Measurements from ENCODE around the gene C10orf90. TPM values are rescaled to one million over a fixed set of nuclear protein-coding genes. Genes with fewer than 3 reads are reported as not detected.

The C10orf90 gene
- total and polyA plus RNA-seq, 7 donors: 0.03 to 1.1 (median 0.33) TPM; not detected in 4

DNA sequence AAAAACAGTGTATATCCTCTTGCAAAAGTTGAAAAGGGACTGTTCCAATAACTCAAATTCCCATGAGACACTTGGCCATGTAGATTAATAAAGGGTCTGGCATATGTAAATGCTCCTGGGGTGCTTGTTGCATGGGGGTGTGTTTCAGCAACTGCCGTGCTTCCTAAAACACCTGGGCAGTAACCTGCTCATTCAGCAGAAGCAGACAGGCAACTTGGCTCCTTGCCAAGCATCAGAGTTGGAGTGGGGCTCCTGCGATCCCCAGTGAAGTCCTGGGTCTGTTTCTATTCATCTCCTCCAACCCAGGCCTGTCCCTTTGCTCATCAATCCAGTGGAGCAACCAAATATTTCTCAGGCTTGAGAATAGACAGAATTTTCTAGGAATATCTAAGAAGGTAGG lies 240.0 kb downstream of the C10orf90 start:
- intact Hi-C loops (cut with DNase I): no loop called here
- Histone ChIP-seq H3K4me3 (no peak overlapping the region), H3K36me3 (no peaks in the 10 kb centered on the region), H3K27me3 (peaks cover 0 to 15% (median 0%) of the 10 kb centered on the region in 3 donors), H3K9me3 (no peaks in the 10 kb centered on the region), H3K27ac (no peak overlapping the region), H3K4me1 (no peaks in the 10 kb centered on the region)
- no peak for DNase-seq
- TF ChIP-seq POLR2AphosphoS5 (IDR thresholded peaks at IDR 0.05) (no peak), EP300 (IDR thresholded peaks at IDR 0.05) (no peak), POLR2A (IDR thresholded peaks at IDR 0.05) (no peak)
- TF ChIP-seq, protein P1, sequence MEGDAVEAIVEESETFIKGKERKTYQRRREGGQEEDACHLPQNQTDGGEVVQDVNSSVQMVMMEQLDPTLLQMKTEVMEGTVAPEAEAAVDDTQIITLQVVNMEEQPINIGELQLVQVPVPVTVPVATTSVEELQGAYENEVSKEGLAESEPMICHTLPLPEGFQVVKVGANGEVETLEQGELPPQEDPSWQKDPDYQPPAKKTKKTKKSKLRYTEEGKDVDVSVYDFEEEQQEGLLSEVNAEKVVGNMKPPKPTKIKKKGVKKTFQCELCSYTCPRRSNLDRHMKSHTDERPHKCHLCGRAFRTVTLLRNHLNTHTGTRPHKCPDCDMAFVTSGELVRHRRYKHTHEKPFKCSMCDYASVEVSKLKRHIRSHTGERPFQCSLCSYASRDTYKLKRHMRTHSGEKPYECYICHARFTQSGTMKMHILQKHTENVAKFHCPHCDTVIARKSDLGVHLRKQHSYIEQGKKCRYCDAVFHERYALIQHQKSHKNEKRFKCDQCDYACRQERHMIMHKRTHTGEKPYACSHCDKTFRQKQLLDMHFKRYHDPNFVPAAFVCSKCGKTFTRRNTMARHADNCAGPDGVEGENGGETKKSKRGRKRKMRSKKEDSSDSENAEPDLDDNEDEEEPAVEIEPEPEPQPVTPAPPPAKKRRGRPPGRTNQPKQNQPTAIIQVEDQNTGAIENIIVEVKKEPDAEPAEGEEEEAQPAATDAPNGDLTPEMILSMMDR (IDR thresholded peaks at IDR 0.05): no peak
- WGBS, 2 donors: 74 to 91% methylated on average over 2 of the region's 2 CpGs

DNA sequence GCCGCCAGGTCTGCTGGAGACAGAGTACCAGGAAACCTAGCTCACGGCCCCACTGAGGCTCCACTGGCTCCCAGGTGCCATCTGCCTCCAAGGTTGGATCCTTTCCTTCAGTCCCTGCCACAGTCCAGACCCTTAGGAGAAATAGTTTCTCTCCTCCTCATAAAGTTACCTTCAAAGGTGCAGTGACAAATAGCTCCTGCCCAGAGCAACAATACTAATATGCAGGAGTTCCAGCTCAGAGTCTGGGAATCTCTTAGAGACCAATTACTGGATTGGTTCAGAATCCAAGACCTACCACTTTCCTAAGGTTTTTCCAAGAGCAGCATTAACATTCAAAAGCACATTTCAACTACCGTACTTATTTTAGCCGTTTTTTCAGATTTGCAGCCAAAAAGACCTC lies 241.2 kb downstream of the C10orf90 start:
- Histone ChIP-seq H3K4me3 (no peak overlapping the region), H3K27ac (no peak overlapping the region), H3K36me3 (no peaks in the 10 kb centered on the region), H3K9me3 (peaks cover 0 to 2% (median under 1%) of the 10 kb centered on the region in 4 donors), H3K4me1 (no peaks in the 10 kb centered on the region), H3K27me3 (peaks cover 0 to 15% (median 0%) of the 10 kb centered on the region in 3 donors)
- intact Hi-C loops (cut with DNase I): no loop called here
- DNase-seq: no peak
- 77 to 84% methylated on average over 4 of the region's 4 CpGs for WGBS, 2 donors
- TF ChIP-seq POLR2A (IDR thresholded peaks at IDR 0.05): no peak
- no peak for TF ChIP-seq POLR2AphosphoS5 (IDR thresholded peaks at IDR 0.05)
- TF ChIP-seq, protein P1 (IDR thresholded peaks at IDR 0.05): no peak
- no peak for TF ChIP-seq EP300 (IDR thresholded peaks at IDR 0.05)

DNA sequence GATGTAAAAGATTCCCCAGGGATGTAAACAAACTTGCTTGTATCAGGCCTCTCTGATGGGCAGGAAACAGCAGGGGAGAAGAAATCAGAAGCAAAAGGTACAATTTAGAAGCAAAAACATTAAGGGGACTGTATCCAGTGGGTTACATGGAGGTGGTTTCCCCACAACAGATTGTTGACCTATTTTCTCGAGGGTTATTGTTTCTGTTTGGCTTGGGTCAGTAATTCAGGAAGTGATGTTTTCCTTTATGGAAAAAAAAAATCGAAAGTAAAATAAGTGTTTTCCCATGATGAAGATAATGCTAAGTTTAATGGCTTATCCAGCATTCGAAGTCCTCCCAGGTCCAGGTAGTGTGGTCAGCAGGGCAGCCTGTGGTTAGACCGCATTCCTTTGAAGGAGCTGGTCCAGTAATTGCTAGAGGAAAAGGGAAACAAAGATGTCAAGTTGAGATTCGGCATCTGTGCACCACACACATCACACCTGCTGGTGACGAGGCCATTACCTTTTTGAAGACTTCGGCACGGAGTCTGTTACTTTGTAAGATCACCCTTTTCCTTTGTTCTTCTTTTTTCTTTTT lies 244.9 kb downstream of the C10orf90 start:
- Histone ChIP-seq H3K4me1 (no peaks in the 10 kb centered on the region), H3K27ac (no peak overlapping the region), H3K9me3 (peaks cover 0 to 11% (median 5%) of the 10 kb centered on the region in 4 donors), H3K4me3 (no peak overlapping the region), H3K36me3 (no peaks in the 10 kb centered on the region), H3K27me3 (peaks cover 0 to 15% (median 0%) of the 10 kb centered on the region in 3 donors)
- TF ChIP-seq, protein P1 (IDR thresholded peaks at IDR 0.05): no peak
- TF ChIP-seq POLR2AphosphoS5 (IDR thresholded peaks at IDR 0.05): no peak
- no peak for TF ChIP-seq EP300 (IDR thresholded peaks at IDR 0.05)
- TF ChIP-seq POLR2A (IDR thresholded peaks at IDR 0.05): no peak
- intact Hi-C loops (cut with DNase I): no loop called here
- WGBS, 2 donors: 44 to 75% methylated on average over 8 of the region's 8 CpGs
- DNase-seq: no peak

DNA sequence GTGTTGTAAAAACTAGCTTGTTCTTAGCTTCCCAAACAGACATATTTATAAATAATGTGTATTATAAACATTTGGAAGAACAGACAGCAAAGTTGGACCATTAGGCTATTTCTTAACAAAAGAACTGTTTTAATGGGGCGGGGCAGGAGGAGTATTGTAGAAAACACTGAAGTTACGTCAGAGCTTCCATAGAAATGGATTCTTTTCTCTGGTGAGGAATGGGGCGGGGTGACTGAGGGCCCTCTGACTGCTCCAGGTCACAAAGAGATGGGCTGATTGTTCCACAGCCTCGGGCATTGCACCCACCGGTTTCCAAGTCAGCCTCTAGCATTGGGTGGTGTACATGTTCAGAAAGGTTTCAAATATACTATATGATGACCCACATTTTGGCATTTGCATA lies 245.5 kb downstream of the C10orf90 start:
- Histone ChIP-seq H3K9me3 (peaks cover 0 to 11% (median 5%) of the 10 kb centered on the region in 4 donors), H3K27ac (no peak overlapping the region), H3K4me3 (no peak overlapping the region), H3K4me1 (no peaks in the 10 kb centered on the region), H3K27me3 (peaks cover 0 to 15% (median 0%) of the 10 kb centered on the region in 3 donors), H3K36me3 (no peaks in the 10 kb centered on the region)
- no peak for TF ChIP-seq POLR2A (IDR thresholded peaks at IDR 0.05)
- no peak for TF ChIP-seq EP300 (IDR thresholded peaks at IDR 0.05)
- TF ChIP-seq, protein P1 (IDR thresholded peaks at IDR 0.05): no peak
- TF ChIP-seq POLR2AphosphoS5 (IDR thresholded peaks at IDR 0.05): no peak
- intact Hi-C loops (cut with DNase I): no loop called here
- DNase-seq: no peak
- WGBS, 2 donors: 86 to 87% methylated on average over 5 of the region's 5 CpGs
